Endothelial cell of umbilical vein (primary cell): Measurements from ENCODE around the gene VLDLR. TPM values are rescaled to one million over a fixed set of nuclear protein-coding genes. Genes with fewer than 3 reads are reported as not detected.

ENCODE experiments used
- BruUV-seq: library from RNA; stranded (reverse); fragments of 400-500 nt; replicated peaks from 2 replicates; lab custom pipeline; 2021; lab: Mats Ljungman, UMichigan
- CTCF ChIA-PET: fragments of 300-600, 350-600 bp; sonication (Branson Sonifier 250); formaldehyde crosslinking; loops from one replicate; lab custom pipeline; 2021; ENCODE audit warnings: antibody characterized with exemption, inconsistent platforms; lab: Charles Lee
- POLR2A ChIA-PET: fragments of 300-600, 350-600 bp; sonication (Branson Sonifier 250); formaldehyde crosslinking; loops from one replicate; lab custom pipeline; 2021; ENCODE audit warnings: antibody characterized with exemption, inconsistent platforms; lab: Charles Lee
- DNase-seq: peaks from one replicate; pipeline ENCODE4 v3.0.0-alpha.2; 2011; ENCODE audit warnings: low read depth, low spot score
- FAIRE-seq: peaks from 2 replicates; lab custom pipeline; 2011; peaks lifted over from hg19 to GRCh38; lab: Jason Lieb, UNC
- H2AFZ ChIP-seq: 2 replicates; pipeline ENCODE4 v1.6.0; 2012; ENCODE audit warnings: low read depth, low read length, control low read depth, inconsistent platforms
- H3K27ac ChIP-seq: 2 replicates; pipeline ENCODE4 v1.5.1; 2011; ENCODE audit warnings: low read depth, mild to moderate bottlenecking, control low read depth, low read length, moderate library complexity; ENCODE audit not compliant: insufficient read depth
- H3K27me3 ChIP-seq, 2 experiments: 2 replicates each; pipeline versions ENCODE4 v1.6.0 to v1.6.1; 2011; ENCODE audit warnings: low read length in 2 of 2, mixed read lengths in 1 of 2; ENCODE audit not compliant: control insufficient read depth in 2 of 2, insufficient read depth in 2 of 2
- H3K36me3 ChIP-seq, 2 experiments: 2 replicates in 1 of 2; 3 replicates in 1 of 2; pipeline ENCODE4 v1.5.1; 2011; ENCODE audit warnings: low read length in 2 of 2, mild to moderate bottlenecking in 1 of 2, moderate library complexity in 1 of 2; ENCODE audit not compliant: control insufficient read depth in 2 of 2, insufficient read depth in 2 of 2; ENCODE audit errors: extremely low read depth in 1 of 2
- H3K4me1 ChIP-seq: 3 replicates; pipeline ENCODE4 v1.5.1; 2011; ENCODE audit warnings: mild to moderate bottlenecking, low read length; ENCODE audit not compliant: control insufficient read depth, insufficient read depth; ENCODE audit errors: extremely low read depth
- H3K4me2 ChIP-seq: 2 replicates; pipeline ENCODE4 v1.6.1; 2011; ENCODE audit warnings: low read length, control low read depth, mixed read lengths; ENCODE audit not compliant: insufficient read depth
- H3K4me3 ChIP-seq, 3 experiments: fragments of 200-600 bp in 1 of 3; sonication (generic), shearing (Covaris generic) in 1 of 3; replicated peaks in 1 of 3; 2 replicates each; pipeline ENCODE4 v1.5.1; 2011 to 2016; ENCODE audit warnings: control low read depth in 3 of 3, low read length in 3 of 3, mild to moderate bottlenecking in 2 of 3, inconsistent platforms in 1 of 3, low read depth in 1 of 3, moderate library complexity in 1 of 3; ENCODE audit not compliant: insufficient read depth in 1 of 3
- H3K79me2 ChIP-seq: 2 replicates; pipeline ENCODE4 v1.6.0; 2012; ENCODE audit warnings: low read length, inconsistent platforms; ENCODE audit not compliant: control insufficient read depth, insufficient read depth
- H3K9ac ChIP-seq: replicated peaks from 2 replicates; pipeline ENCODE3; 2011; ENCODE audit warnings: low read length, control low read depth; ENCODE audit not compliant: insufficient read depth; ENCODE audit errors: extremely low read depth
- H3K9me1 ChIP-seq: replicated peaks from 3 replicates; pipeline ENCODE4 v1.6.0; 2011; ENCODE audit warnings: mild to moderate bottlenecking, low read length; ENCODE audit not compliant: control insufficient read depth, insufficient read depth; ENCODE audit errors: extremely low read depth
- H3K9me3 ChIP-seq: replicated peaks from 2 replicates; pipeline ENCODE4 v1.5.1; 2012; ENCODE audit warnings: low read length, inconsistent platforms; ENCODE audit not compliant: control insufficient read depth, insufficient read depth
- H4K20me1 ChIP-seq: replicated peaks from 2 replicates; pipeline ENCODE3; 2011; ENCODE audit warnings: mild to moderate bottlenecking, low read length; ENCODE audit not compliant: control insufficient read depth, insufficient read depth; ENCODE audit errors: extremely low read depth
- EZH2 ChIP-seq: IDR thresholded peaks from 2 replicates; pipeline ENCODE4 v1.6.1; 2012; ENCODE audit warnings: borderline replicate concordance, low read depth, mild to moderate bottlenecking, moderate library complexity, low read length, inconsistent platforms; ENCODE audit not compliant: severe bottlenecking
- FOS ChIP-seq: IDR thresholded peaks from 2 replicates; pipeline ENCODE4 v1.6.1; 2011; ENCODE audit warnings: mild to moderate bottlenecking, low read length, moderate library complexity, borderline replicate concordance; ENCODE audit not compliant: insufficient read depth
- GATA2 ChIP-seq: IDR thresholded peaks from 2 replicates; pipeline ENCODE4 v1.7.0; 2011; ENCODE audit warnings: low read depth, mild to moderate bottlenecking, moderate library complexity, mixed read lengths, low read length; ENCODE audit not compliant: insufficient read length, insufficient read depth
- JUN ChIP-seq: IDR thresholded peaks from 2 replicates; pipeline ENCODE4 v1.6.1; 2011; ENCODE audit warnings: borderline replicate concordance, low read depth; ENCODE audit not compliant: insufficient read length, insufficient read depth
- MAX ChIP-seq: IDR thresholded peaks from 2 replicates; pipeline ENCODE4 v1.6.1; 2011; ENCODE audit not compliant: insufficient read depth, insufficient read length
- MYC ChIP-seq: IDR thresholded peaks from one replicate; pipeline ENCODE4 v1.6.1; 2011; ENCODE audit warnings: mild to moderate bottlenecking, low read depth, low read length
- POLR2A ChIP-seq: IDR thresholded peaks from 2 replicates; pipeline ENCODE4 v1.6.1; 2012; ENCODE audit warnings: low read depth, mild to moderate bottlenecking, control low read depth, low read length
- POLR2AphosphoS5 ChIP-seq: IDR thresholded peaks from 2 replicates; pipeline ENCODE4 v1.6.1; 2012; ENCODE audit warnings: low read depth, mild to moderate bottlenecking, control low read depth, low read length, moderate library complexity; ENCODE audit not compliant: insufficient read depth
- dilution Hi-C: fragments of 300-500 bp; cut with MboI; formaldehyde crosslinking; loops from one replicate; pipeline ENCODE4 v1.15.0; 2019; ENCODE audit warnings: low sequenced_read_pairs; ENCODE audit not compliant: extremely low pct_ligation_motif_present
- intact Hi-C: fragments of 100-400 bp; cut with micrococcal nuclease; formaldehyde crosslinking; loops from one replicate; pipeline ENCODE4 v1.10.0; 2022
- polyA plus RNA-seq, 4 experiments: library from polyadenylated mRNA; depleted of rRNA in 3 of 4; stranded (reverse) in 3 of 4; unstranded in 1 of 4; fragments of >200 nt; gene quantifications; 2 replicates each; pipeline versions ENCODE4 v1.2.1 to v1.2.3, GENCODE V29; 2011 to 2012; ENCODE audit warnings: missing spikeins in 1 of 4
- total RNA-seq: library from RNA; stranded (reverse); gene quantifications from 2 replicates; pipeline ENCODE4 v1.2.3, GENCODE V29; 2021
- TF ChIP-seq, protein P1 (sequence below), 2 donors: IDR thresholded peaks; 1 replicate in 1 of 2; 2 replicates in 1 of 2; pipeline ENCODE4 v1.5.1; 2011; ENCODE audit warnings: low read length in 2 of 2, mild to moderate bottlenecking in 2 of 2, moderate library complexity in 2 of 2, control low read depth in 1 of 2, inconsistent platforms in 1 of 2, low read depth in 1 of 2; ENCODE audit not compliant: insufficient read depth in 1 of 2; ENCODE audit errors: extremely low read depth in 1 of 2

Gene VLDLR
- total and polyA plus RNA-seq, 2 donors (not counting 3 experiments of a cell fraction or from before 2014, with no cell fraction given), result 0.47 to 2.5 TPM

- H3K4me2 ChIP-seq, result no peak overlapping the region
- ChIA-PET CTCF (interaction anchor here (0.7 to 1.4 kb wide), 2 partner anchors 9 to 64 kb away, joined by 4 read pairs; no protein-coding TSS in a partner anchor), POLR2A (no interaction called here)
- no peak for FAIRE-seq
- H2AFZ ChIP-seq, result no peak overlapping the region
- no peaks in the 10 kb centered on the region for H4K20me1 ChIP-seq
- intact Hi-C loops (no loop called here), dilution Hi-C loops (no loop called here)
- no TSS peak for BruUV-seq
- H3K27me3 ChIP-seq, result no peaks in the 10 kb centered on the region
- no peak overlapping the region for H3K4me3 ChIP-seq
- H3K4me1 ChIP-seq, result no peaks in the 10 kb centered on the region
- H3K36me3 ChIP-seq, result no peaks in the 10 kb centered on the region
- no peaks in the 10 kb centered on the region for H3K79me2 ChIP-seq
- H3K9me3 ChIP-seq, result no peaks in the 10 kb centered on the region
- TF ChIP-seq GATA2 (no peak), MYC (no peak), MAX (no peak), JUN (no peak), FOS (no peak), POLR2A (no peak), EZH2 (no peak), POLR2AphosphoS5 (no peak)
- TF ChIP-seq, protein P1, sequence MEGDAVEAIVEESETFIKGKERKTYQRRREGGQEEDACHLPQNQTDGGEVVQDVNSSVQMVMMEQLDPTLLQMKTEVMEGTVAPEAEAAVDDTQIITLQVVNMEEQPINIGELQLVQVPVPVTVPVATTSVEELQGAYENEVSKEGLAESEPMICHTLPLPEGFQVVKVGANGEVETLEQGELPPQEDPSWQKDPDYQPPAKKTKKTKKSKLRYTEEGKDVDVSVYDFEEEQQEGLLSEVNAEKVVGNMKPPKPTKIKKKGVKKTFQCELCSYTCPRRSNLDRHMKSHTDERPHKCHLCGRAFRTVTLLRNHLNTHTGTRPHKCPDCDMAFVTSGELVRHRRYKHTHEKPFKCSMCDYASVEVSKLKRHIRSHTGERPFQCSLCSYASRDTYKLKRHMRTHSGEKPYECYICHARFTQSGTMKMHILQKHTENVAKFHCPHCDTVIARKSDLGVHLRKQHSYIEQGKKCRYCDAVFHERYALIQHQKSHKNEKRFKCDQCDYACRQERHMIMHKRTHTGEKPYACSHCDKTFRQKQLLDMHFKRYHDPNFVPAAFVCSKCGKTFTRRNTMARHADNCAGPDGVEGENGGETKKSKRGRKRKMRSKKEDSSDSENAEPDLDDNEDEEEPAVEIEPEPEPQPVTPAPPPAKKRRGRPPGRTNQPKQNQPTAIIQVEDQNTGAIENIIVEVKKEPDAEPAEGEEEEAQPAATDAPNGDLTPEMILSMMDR (IDR thresholded peaks at IDR 0.05; ENCODE audit: extremely low read depth in 1 of 2, insufficient read depth in 1 of 2, low read depth in 1 of 2, low read length in 2 of 2), result no peak
- H3K27ac ChIP-seq, result no peak overlapping the region
- H3K9me1 ChIP-seq, result no peaks in the 10 kb centered on the region
- H3K9ac ChIP-seq, result no peak overlapping the region
- no peak for DNase-seq
These were observed 42.8 kb downstream of the VLDLR start for GRCh38 chr9:2664174-2665065.
